ENCODE measurements around the gene CEPT1.

DNA sequence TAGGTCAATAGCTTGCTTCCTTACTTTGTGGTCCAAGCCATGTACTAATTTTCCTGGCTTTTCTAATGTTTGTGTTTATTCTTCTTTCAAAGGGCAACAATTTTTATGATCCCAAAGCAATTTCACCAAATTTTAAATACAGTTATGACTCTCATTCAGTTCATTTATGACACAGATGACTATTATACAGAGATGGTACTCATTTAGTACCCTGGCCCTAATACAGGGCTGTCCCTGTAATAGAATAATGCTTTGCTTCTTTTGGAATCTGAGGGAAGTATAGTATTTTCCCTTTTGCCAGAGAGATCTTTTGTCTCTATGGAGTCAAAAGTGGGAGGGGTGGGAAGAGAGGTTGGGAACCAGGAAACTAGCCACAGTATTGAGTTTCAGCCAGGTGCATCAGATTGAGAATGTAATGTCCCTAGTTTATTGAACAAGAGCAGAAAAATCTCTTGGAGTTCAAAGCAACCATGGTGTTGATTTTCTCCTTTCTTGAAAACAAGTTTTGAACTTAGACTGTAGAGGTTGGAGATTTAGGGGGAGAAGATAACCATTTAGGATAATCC, 40.0 kb downstream of the CEPT1 start:
- TF ChIP-seq CTCF (conservative IDR thresholded peaks at IDR 0.05; ENCODE audit: low read depth, low read length) (no peak), RAD21 (IDR thresholded peaks at IDR 0.05; ENCODE audit: low read length) (no peak), MAFK (IDR thresholded peaks at IDR 0.05; ENCODE audit: low read depth, low read length) (no peak), POLR2A (IDR thresholded peaks at IDR 0.05; ENCODE audit: low read depth, low read length) (no peak), BHLHE40 (IDR thresholded peaks at IDR 0.05; ENCODE audit: low read depth, low read length) (no peak), SMC3 (IDR thresholded peaks at IDR 0.05; ENCODE audit: low read depth, low read length) (no peak), NFE2L2 (IDR thresholded peaks at IDR 0.05; ENCODE audit: low read depth, low read length) (no peak), RFX5 (IDR thresholded peaks at IDR 0.05; ENCODE audit: low read depth, low read length) (no peak), CEBPB (IDR thresholded peaks at IDR 0.05; ENCODE audit: low read depth, low read length) (no peak)

Measured in IMR-90 (cell line).